Endothelial cell of umbilical vein (primary cell): Measurements from ENCODE around the gene LTBP1. TPM values are rescaled to one million over a fixed set of nuclear protein-coding genes. Genes with fewer than 3 reads are reported as not detected.

Source experiments
- BruUV-seq: library from RNA; stranded (reverse); fragments of 400-500 nt; replicated peaks from 2 replicates; lab custom pipeline; 2021; lab: Mats Ljungman, UMichigan
- CTCF ChIA-PET: fragments of 300-600, 350-600 bp; sonication (Branson Sonifier 250); formaldehyde crosslinking; loops from one replicate; lab custom pipeline; 2021; ENCODE audit warnings: antibody characterized with exemption, inconsistent platforms; lab: Charles Lee
- POLR2A ChIA-PET: fragments of 300-600, 350-600 bp; sonication (Branson Sonifier 250); formaldehyde crosslinking; loops from one replicate; lab custom pipeline; 2021; ENCODE audit warnings: antibody characterized with exemption, inconsistent platforms; lab: Charles Lee
- DNase-seq: peaks from one replicate; pipeline ENCODE4 v3.0.0-alpha.2; 2011; ENCODE audit warnings: low read depth, low spot score
- FAIRE-seq: peaks from 2 replicates; lab custom pipeline; 2011; peaks lifted over from hg19 to GRCh38; lab: Jason Lieb, UNC
- H2AFZ ChIP-seq: 2 replicates; pipeline ENCODE4 v1.6.0; 2012; ENCODE audit warnings: low read depth, low read length, control low read depth, inconsistent platforms
- H3K27ac ChIP-seq: 2 replicates; pipeline ENCODE4 v1.5.1; 2011; ENCODE audit warnings: low read depth, mild to moderate bottlenecking, control low read depth, low read length, moderate library complexity; ENCODE audit not compliant: insufficient read depth
- H3K27me3 ChIP-seq, 2 experiments: 2 replicates each; pipeline versions ENCODE4 v1.6.0 to v1.6.1; 2011; ENCODE audit warnings: low read length in 2 of 2, mixed read lengths in 1 of 2; ENCODE audit not compliant: control insufficient read depth in 2 of 2, insufficient read depth in 2 of 2
- H3K36me3 ChIP-seq, 2 experiments: 2 replicates in 1 of 2; 3 replicates in 1 of 2; pipeline ENCODE4 v1.5.1; 2011; ENCODE audit warnings: low read length in 2 of 2, mild to moderate bottlenecking in 1 of 2, moderate library complexity in 1 of 2; ENCODE audit not compliant: control insufficient read depth in 2 of 2, insufficient read depth in 2 of 2; ENCODE audit errors: extremely low read depth in 1 of 2
- H3K4me1 ChIP-seq: 3 replicates; pipeline ENCODE4 v1.5.1; 2011; ENCODE audit warnings: mild to moderate bottlenecking, low read length; ENCODE audit not compliant: control insufficient read depth, insufficient read depth; ENCODE audit errors: extremely low read depth
- H3K4me2 ChIP-seq: 2 replicates; pipeline ENCODE4 v1.6.1; 2011; ENCODE audit warnings: low read length, control low read depth, mixed read lengths; ENCODE audit not compliant: insufficient read depth
- H3K4me3 ChIP-seq, 3 experiments: fragments of 200-600 bp in 1 of 3; sonication (generic), shearing (Covaris generic) in 1 of 3; replicated peaks in 1 of 3; 2 replicates each; pipeline ENCODE4 v1.5.1; 2011 to 2016; ENCODE audit warnings: control low read depth in 3 of 3, low read length in 3 of 3, mild to moderate bottlenecking in 2 of 3, inconsistent platforms in 1 of 3, low read depth in 1 of 3, moderate library complexity in 1 of 3; ENCODE audit not compliant: insufficient read depth in 1 of 3
- H3K79me2 ChIP-seq: 2 replicates; pipeline ENCODE4 v1.6.0; 2012; ENCODE audit warnings: low read length, inconsistent platforms; ENCODE audit not compliant: control insufficient read depth, insufficient read depth
- H3K9ac ChIP-seq: replicated peaks from 2 replicates; pipeline ENCODE3; 2011; ENCODE audit warnings: low read length, control low read depth; ENCODE audit not compliant: insufficient read depth; ENCODE audit errors: extremely low read depth
- H3K9me1 ChIP-seq: replicated peaks from 3 replicates; pipeline ENCODE4 v1.6.0; 2011; ENCODE audit warnings: mild to moderate bottlenecking, low read length; ENCODE audit not compliant: control insufficient read depth, insufficient read depth; ENCODE audit errors: extremely low read depth
- H3K9me3 ChIP-seq: replicated peaks from 2 replicates; pipeline ENCODE4 v1.5.1; 2012; ENCODE audit warnings: low read length, inconsistent platforms; ENCODE audit not compliant: control insufficient read depth, insufficient read depth
- H4K20me1 ChIP-seq: replicated peaks from 2 replicates; pipeline ENCODE3; 2011; ENCODE audit warnings: mild to moderate bottlenecking, low read length; ENCODE audit not compliant: control insufficient read depth, insufficient read depth; ENCODE audit errors: extremely low read depth
- EZH2 ChIP-seq: IDR thresholded peaks from 2 replicates; pipeline ENCODE4 v1.6.1; 2012; ENCODE audit warnings: borderline replicate concordance, low read depth, mild to moderate bottlenecking, moderate library complexity, low read length, inconsistent platforms; ENCODE audit not compliant: severe bottlenecking
- FOS ChIP-seq: IDR thresholded peaks from 2 replicates; pipeline ENCODE4 v1.6.1; 2011; ENCODE audit warnings: mild to moderate bottlenecking, low read length, moderate library complexity, borderline replicate concordance; ENCODE audit not compliant: insufficient read depth
- GATA2 ChIP-seq: IDR thresholded peaks from 2 replicates; pipeline ENCODE4 v1.7.0; 2011; ENCODE audit warnings: low read depth, mild to moderate bottlenecking, moderate library complexity, mixed read lengths, low read length; ENCODE audit not compliant: insufficient read length, insufficient read depth
- JUN ChIP-seq: IDR thresholded peaks from 2 replicates; pipeline ENCODE4 v1.6.1; 2011; ENCODE audit warnings: borderline replicate concordance, low read depth; ENCODE audit not compliant: insufficient read length, insufficient read depth
- MAX ChIP-seq: IDR thresholded peaks from 2 replicates; pipeline ENCODE4 v1.6.1; 2011; ENCODE audit not compliant: insufficient read depth, insufficient read length
- MYC ChIP-seq: IDR thresholded peaks from one replicate; pipeline ENCODE4 v1.6.1; 2011; ENCODE audit warnings: mild to moderate bottlenecking, low read depth, low read length
- POLR2A ChIP-seq: IDR thresholded peaks from 2 replicates; pipeline ENCODE4 v1.6.1; 2012; ENCODE audit warnings: low read depth, mild to moderate bottlenecking, control low read depth, low read length
- POLR2AphosphoS5 ChIP-seq: IDR thresholded peaks from 2 replicates; pipeline ENCODE4 v1.6.1; 2012; ENCODE audit warnings: low read depth, mild to moderate bottlenecking, control low read depth, low read length, moderate library complexity; ENCODE audit not compliant: insufficient read depth
- dilution Hi-C: fragments of 300-500 bp; cut with MboI; formaldehyde crosslinking; loops from one replicate; pipeline ENCODE4 v1.15.0; 2019; ENCODE audit warnings: low sequenced_read_pairs; ENCODE audit not compliant: extremely low pct_ligation_motif_present
- intact Hi-C: fragments of 100-400 bp; cut with micrococcal nuclease; formaldehyde crosslinking; loops from one replicate; pipeline ENCODE4 v1.10.0; 2022
- polyA plus RNA-seq, 4 experiments: library from polyadenylated mRNA; depleted of rRNA in 3 of 4; stranded (reverse) in 3 of 4; unstranded in 1 of 4; fragments of >200 nt; gene quantifications; 2 replicates each; pipeline versions ENCODE4 v1.2.1 to v1.2.3, GENCODE V29; 2011 to 2012; ENCODE audit warnings: missing spikeins in 1 of 4
- total RNA-seq: library from RNA; stranded (reverse); gene quantifications from 2 replicates; pipeline ENCODE4 v1.2.3, GENCODE V29; 2021
- TF ChIP-seq, protein P1 (sequence below), 2 donors: IDR thresholded peaks; 1 replicate in 1 of 2; 2 replicates in 1 of 2; pipeline ENCODE4 v1.5.1; 2011; ENCODE audit warnings: low read length in 2 of 2, mild to moderate bottlenecking in 2 of 2, moderate library complexity in 2 of 2, control low read depth in 1 of 2, inconsistent platforms in 1 of 2, low read depth in 1 of 2; ENCODE audit not compliant: insufficient read depth in 1 of 2; ENCODE audit errors: extremely low read depth in 1 of 2

LTBP1 gene
- total and polyA plus RNA-seq, 2 donors (not counting 3 experiments of a cell fraction or from before 2014, with no cell fraction given), result 57.4 to 68.2 TPM

GRCh38 chr2:33077311-33077710 lies 130.6 kb downstream of the LTBP1 start:
- Histone ChIP-seq H3K79me2 (no peaks in the 10 kb centered on the region), H3K9me3 (no peaks in the 10 kb centered on the region), H3K4me2 (no peak overlapping the region), H3K27me3 (no peaks in the 10 kb centered on the region), H3K4me3 (no peak overlapping the region), H3K9me1 (no peaks in the 10 kb centered on the region), H2AFZ (no peak overlapping the region), H3K9ac (no peak overlapping the region), H3K36me3 (no peaks in the 10 kb centered on the region), H3K27ac (no peak overlapping the region), H3K4me1 (peaks cover 16% of the 10 kb centered on the region), H4K20me1 (no peaks in the 10 kb centered on the region)
- intact Hi-C loops (no loop called here), dilution Hi-C loops (no loop called here)
- TF ChIP-seq MAX, result no peak
- TF ChIP-seq, protein P1, sequence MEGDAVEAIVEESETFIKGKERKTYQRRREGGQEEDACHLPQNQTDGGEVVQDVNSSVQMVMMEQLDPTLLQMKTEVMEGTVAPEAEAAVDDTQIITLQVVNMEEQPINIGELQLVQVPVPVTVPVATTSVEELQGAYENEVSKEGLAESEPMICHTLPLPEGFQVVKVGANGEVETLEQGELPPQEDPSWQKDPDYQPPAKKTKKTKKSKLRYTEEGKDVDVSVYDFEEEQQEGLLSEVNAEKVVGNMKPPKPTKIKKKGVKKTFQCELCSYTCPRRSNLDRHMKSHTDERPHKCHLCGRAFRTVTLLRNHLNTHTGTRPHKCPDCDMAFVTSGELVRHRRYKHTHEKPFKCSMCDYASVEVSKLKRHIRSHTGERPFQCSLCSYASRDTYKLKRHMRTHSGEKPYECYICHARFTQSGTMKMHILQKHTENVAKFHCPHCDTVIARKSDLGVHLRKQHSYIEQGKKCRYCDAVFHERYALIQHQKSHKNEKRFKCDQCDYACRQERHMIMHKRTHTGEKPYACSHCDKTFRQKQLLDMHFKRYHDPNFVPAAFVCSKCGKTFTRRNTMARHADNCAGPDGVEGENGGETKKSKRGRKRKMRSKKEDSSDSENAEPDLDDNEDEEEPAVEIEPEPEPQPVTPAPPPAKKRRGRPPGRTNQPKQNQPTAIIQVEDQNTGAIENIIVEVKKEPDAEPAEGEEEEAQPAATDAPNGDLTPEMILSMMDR (IDR thresholded peaks at IDR 0.05; ENCODE audit: extremely low read depth in 1 of 2, insufficient read depth in 1 of 2, low read depth in 1 of 2, low read length in 2 of 2), result no peak
- TF ChIP-seq MYC, result no peak
- no peak for TF ChIP-seq GATA2
- TF ChIP-seq POLR2AphosphoS5, result no peak
- no peak for TF ChIP-seq JUN
- TF ChIP-seq POLR2A, result no peak
- TF ChIP-seq FOS, result no peak
- no peak for TF ChIP-seq EZH2
- DNase-seq, result no peak
- ChIA-PET POLR2A (no interaction called here), CTCF (no interaction called here)
- BruUV-seq, result no TSS peak
- no peak for FAIRE-seq
